ENCODE results near the gene ANO10.

- TF ChIP-seq YY1 (IDR thresholded peaks at IDR 0.05; ENCODE audit: insufficient read depth, insufficient read length) (no peak), ZNF274 (IDR thresholded peaks at IDR 0.05; ENCODE audit: low read depth, low read length) (no peak), SUZ12 (IDR thresholded peaks at IDR 0.05; ENCODE audit: extremely low read depth, insufficient read depth, insufficient read length) (no peak)
These were observed 221.6 kb downstream of the ANO10 start for GRCh38 chr3:43400167-43400566.

Data from NT2/D1 (cell line).